ENCODE results near the gene NSMCE1.

NSMCE1 gene

DNA sequence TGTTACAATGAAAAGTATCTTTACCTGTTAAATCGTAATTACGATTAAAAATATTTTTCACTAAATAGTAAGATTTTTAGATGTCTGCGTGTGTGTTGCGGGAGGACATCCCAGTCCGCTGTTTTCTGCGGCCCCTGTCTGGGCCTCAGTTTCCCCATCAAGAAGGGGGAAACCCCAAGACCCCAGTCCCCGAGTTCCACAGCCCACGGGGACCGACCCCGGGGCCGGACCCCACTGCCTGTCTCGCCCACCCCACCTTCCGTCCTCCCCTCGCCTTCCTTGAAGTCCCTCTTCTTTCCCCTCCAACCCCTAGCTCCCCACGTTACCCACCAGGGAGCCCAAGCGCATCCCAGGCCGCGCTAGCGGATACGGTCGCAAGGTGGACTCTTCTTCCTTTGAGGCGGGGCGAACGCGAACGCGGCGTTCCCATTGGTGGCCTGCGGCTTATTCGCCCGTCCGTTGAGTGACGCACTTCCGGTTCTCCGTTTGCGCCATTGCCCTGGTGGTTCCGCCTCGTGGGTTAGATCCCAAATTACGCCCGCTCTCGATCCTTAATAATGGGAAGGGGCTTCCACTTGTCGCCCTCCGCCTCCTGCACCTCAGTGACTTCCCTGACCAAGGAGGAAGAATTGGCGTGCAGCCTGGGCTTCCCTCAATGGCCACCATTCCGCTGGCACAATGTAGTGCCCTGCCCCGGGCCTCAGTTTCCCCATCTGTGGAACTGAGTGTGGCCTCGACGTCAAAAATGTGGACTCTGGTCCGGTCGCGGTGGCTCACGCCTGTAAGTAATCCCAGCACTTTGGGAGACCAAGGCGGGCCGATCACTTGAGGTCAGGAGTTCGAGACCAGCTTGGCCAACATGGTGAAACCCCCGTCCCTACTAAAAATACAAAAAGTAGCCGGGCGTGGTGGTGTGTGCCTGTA, at the start of gene NSMCE1:
TSS of gene NSMCE1 (minus strand) at position 397 of the 924 bp plus-strand sequence. CDS start 11,202 bp downstream, outside the sequence.
- H3K27ac ChIP-seq: peak within 1 kb of the TSS; percentile 80

DNA sequence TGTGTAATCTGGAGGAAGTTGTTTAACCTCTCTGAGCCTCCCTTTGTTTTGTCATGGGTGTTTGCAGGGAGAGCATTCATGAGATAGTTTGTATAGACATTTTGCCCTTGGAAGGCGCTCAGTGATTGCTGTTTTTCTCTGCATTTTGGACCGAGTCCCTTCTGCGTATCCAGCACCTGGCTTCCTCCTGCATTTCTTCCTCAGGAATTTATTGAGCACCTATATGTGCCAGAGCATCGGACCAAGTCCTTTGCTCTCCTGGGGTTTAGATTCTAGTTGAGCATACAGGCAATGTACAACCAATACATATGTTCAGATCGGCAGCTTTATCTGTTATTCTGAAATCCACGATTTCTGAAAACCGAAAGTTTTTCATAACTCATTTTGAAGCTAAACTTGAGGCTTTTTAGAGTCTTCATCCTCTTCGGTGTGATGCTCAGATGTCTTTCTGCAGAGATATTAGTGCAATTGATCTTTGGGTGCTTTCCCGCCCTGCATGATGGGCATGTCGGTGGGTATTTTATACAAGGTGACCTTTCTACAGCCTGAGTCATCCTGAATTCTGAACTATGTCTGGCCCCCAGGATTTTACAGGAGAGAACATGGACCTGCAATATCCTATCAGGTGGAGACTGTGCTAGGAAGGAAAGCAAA, 49.3 kb upstream of the NSMCE1 start:
- peak overlapping the region; percentile 28; the same call in 1 of the 2 replicates for H3K27ac ChIP-seq
- no peaks in the 10 kb centered on the region for H3K36me3 ChIP-seq
- peaks cover 49% of the 10 kb centered on the region for H3K4me1 ChIP-seq
- no peak overlapping the region for H3K4me3 ChIP-seq
- peak overlapping the region; percentile 60 for H3K4me2 ChIP-seq
- peaks cover 6% of the 10 kb centered on the region; the same call in 1 of the 2 replicates for H3K27me3 ChIP-seq
- no peaks in the 10 kb centered on the region for H3K9me3 ChIP-seq
- TF ChIP-seq Cebpa-rat (IDR thresholded peaks at IDR 0.05): no peak
- no peak overlapping the region for H3K9ac ChIP-seq
- peaks cover 39% of the 10 kb centered on the region for H4K20me1 ChIP-seq

More for the DNA sequence above, at the start of gene NSMCE1:
- Histone ChIP-seq H3K4me3 (peak within 1 kb of the TSS; percentile 74), H4K20me1 (no peaks in the 10 kb centered on the region), H3K4me2 (peak within 1 kb of the TSS; percentile 76), H3K9ac (peak within 1 kb of the TSS; percentile 75), H3K4me1 (peaks cover 27% of the 10 kb centered on the region), H3K27me3 (no peaks in the 10 kb centered on the region), H3K9me3 (no peaks in the 10 kb centered on the region), H3K36me3 (no peaks in the 10 kb centered on the region; the same call in 1 of the 2 replicates)
- no peak for TF ChIP-seq Cebpa-rat (IDR thresholded peaks at IDR 0.05)

- Histone ChIP-seq H3K36me3 (no peaks in the 10 kb centered on the region), H3K27me3 (peaks cover 6% of the 10 kb centered on the region; the same call in 1 of the 2 replicates), H3K4me2 (no peak overlapping the region), H3K4me1 (peaks cover 49% of the 10 kb centered on the region), H3K4me3 (no peak overlapping the region), H3K9ac (no peak overlapping the region; the same call in 1 of the 2 replicates), H4K20me1 (peaks cover 39% of the 10 kb centered on the region), H3K27ac (no peak overlapping the region), H3K9me3 (no peaks in the 10 kb centered on the region)
- no peak for TF ChIP-seq Cebpa-rat (IDR thresholded peaks at IDR 0.05)
Measured at GRCh38 chr16:27317320-27317719, 48.7 kb upstream of the NSMCE1 start.

DNA sequence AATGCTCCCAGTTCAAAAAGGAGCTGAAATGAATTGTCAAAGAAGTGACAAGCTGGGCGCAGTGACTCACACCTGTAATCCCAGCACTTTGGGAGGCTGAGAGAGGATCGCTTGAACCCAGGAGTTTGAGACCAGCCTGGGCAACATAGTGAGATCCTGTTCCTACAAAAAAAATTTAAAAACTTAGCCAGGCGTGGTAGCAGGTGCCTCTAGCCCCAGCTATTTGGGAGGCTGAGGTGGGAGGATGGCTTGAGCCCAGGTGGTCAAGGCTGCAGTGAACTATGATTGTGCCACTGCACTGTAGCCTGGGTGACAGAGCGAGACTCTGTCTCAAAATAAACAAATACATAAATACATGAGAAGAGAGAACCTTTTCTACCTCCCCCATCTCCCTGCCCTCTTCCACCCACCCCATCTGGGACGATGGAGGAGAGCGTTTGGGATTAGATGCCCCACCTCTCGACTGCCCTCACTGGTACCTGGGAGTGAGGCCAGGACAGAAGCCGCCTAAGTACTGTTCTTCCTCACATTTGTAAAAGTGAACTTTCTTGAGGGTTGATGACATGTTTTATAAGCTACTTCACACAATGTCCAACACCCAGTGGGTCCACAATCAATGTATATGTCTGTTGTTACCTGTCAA, 47.6 kb upstream of the NSMCE1 start:
- no peak for TF ChIP-seq Cebpa-rat (IDR thresholded peaks at IDR 0.05)
- H4K20me1 ChIP-seq: peaks cover 39% of the 10 kb centered on the region
- H3K27ac ChIP-seq: no peak overlapping the region
- no peaks in the 10 kb centered on the region for H3K36me3 ChIP-seq
- no peaks in the 10 kb centered on the region for H3K9me3 ChIP-seq
- peak overlapping the region; percentile 99; the same call in 1 of the 2 replicates for H3K4me2 ChIP-seq
- H3K4me3 ChIP-seq: no peak overlapping the region
- peaks cover 49% of the 10 kb centered on the region for H3K4me1 ChIP-seq
- no peak overlapping the region for H3K9ac ChIP-seq
- H3K27me3 ChIP-seq: peaks cover 6% of the 10 kb centered on the region; the same call in 1 of the 2 replicates

- no peaks in the 10 kb centered on the region for H3K9me3 ChIP-seq
- H3K27me3 ChIP-seq: peaks cover 6% of the 10 kb centered on the region; the same call in 1 of the 2 replicates
- H3K4me2 ChIP-seq: peak overlapping the region; percentile 99
- no peaks in the 10 kb centered on the region for H3K36me3 ChIP-seq
- H3K4me3 ChIP-seq: no peak overlapping the region
- H3K4me1 ChIP-seq: peaks cover 49% of the 10 kb centered on the region
- no peak overlapping the region for H3K27ac ChIP-seq
- no peak overlapping the region for H3K9ac ChIP-seq
- H4K20me1 ChIP-seq: peaks cover 39% of the 10 kb centered on the region
- TF ChIP-seq Cebpa-rat (IDR thresholded peaks at IDR 0.05): no peak
Measured at GRCh38 chr16:27315333-27316037, 46.9 kb upstream of the NSMCE1 start.

- Histone ChIP-seq H3K4me3 (no peak overlapping the region), H3K4me1 (peaks cover 49% of the 10 kb centered on the region), H3K27ac (no peak overlapping the region), H3K36me3 (no peaks in the 10 kb centered on the region), H3K9ac (no peak overlapping the region), H4K20me1 (peaks cover 39% of the 10 kb centered on the region), H3K4me2 (peak overlapping the region; percentile 99), H3K9me3 (no peaks in the 10 kb centered on the region), H3K27me3 (peaks cover 6% of the 10 kb centered on the region; the same call in 1 of the 2 replicates)
- TF ChIP-seq Cebpa-rat (IDR thresholded peaks at IDR 0.05): no peak
Measured at GRCh38 chr16:27314986-27315332, 46.4 kb upstream of the NSMCE1 start.

DNA sequence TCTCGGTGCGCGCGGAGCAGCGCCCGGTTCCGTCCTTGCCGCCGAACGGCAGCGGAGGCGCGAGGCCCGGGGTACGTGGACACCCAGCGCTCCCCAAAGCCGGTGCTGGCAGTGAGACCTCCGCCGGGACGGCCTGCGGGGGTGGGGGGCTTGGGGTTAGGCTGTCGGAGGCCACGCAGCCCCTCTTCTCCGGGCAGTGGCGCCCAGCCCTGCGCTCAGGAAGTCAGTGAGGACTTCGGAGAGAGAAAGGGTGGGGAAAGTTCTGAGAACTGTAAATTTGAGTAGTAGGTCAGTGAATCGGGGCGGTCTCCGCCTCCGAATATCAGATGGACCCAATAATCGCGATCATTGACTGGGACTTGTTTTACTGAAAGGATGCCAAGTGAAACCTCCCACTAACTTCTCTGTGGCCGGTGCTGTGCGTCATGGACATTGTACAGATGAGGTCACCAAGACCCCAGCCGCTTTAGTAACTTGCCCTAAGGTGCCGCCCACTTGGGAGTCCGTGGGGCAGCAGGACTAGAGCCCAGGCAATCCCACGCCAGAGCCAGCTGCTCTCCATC, 45.7 kb upstream of the NSMCE1 start:
- H3K27me3 ChIP-seq: peaks cover 6% of the 10 kb centered on the region; the same call in 1 of the 2 replicates
- H3K4me1 ChIP-seq: peaks cover 49% of the 10 kb centered on the region
- H3K27ac ChIP-seq: peak overlapping the region; percentile 83
- no peaks in the 10 kb centered on the region for H3K9me3 ChIP-seq
- peaks cover 39% of the 10 kb centered on the region for H4K20me1 ChIP-seq
- H3K4me2 ChIP-seq: peak overlapping the region; percentile 99
- H3K9ac ChIP-seq: peak overlapping the region; percentile 86
- TF ChIP-seq Cebpa-rat (IDR thresholded peaks at IDR 0.05): no peak
- H3K36me3 ChIP-seq: no peaks in the 10 kb centered on the region
- H3K4me3 ChIP-seq: peak overlapping the region; percentile 95

DNA sequence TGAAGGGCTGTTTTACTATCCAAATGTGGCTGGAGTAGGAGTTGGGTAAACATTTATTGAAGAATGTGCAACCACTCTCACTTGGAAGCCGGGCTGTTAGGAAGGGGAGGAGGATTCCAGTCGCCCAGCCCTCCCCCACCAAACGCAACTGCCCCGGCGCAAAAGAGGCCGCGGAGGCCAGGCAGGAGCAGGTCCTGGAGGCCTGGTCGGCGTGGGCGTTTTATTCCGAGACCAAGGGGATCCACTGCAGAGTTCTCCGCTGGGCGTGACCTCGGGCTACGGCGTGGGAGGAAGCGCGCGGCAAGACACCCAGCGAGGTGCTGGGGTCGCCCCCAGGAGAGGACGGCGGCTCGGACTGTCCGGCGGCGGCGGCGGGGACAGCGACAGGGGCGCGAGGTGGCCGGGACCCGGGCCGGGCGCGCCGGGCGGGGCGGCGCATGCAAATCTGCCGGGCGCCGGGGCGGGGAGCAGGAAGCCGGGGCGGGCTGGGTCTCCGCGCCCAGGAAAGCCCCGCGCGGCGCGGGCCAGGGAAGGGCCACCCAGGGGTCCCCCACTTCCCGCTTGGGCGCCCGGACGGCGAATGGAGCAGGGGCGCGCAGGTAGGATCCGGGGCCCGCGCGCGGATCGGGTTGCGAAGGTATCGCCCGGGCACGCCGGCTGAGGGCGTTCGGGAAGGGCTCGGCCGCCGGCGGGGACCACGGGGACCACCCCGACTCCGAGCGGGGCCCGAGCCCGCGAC, 45.0 kb upstream of the NSMCE1 start, which contains the start of gene IL4R:
TSS of gene IL4R (plus strand) at position 553 of the 739 bp plus-strand sequence. CDS start 26,230 bp downstream, outside the sequence.
- no peaks in the 10 kb centered on the region for H3K36me3 ChIP-seq
- peak within 1 kb of the TSS; percentile 95 for H3K4me3 ChIP-seq
- no peak for TF ChIP-seq Cebpa-rat (IDR thresholded peaks at IDR 0.05)
- H3K9ac ChIP-seq: peak within 1 kb of the TSS; percentile 86
- peaks cover 39% of the 10 kb centered on the region for H4K20me1 ChIP-seq
- peak within 1 kb of the TSS; percentile 99 for H3K4me2 ChIP-seq
- H3K9me3 ChIP-seq: no peaks in the 10 kb centered on the region
- peak within 1 kb of the TSS; percentile 83 for H3K27ac ChIP-seq
- peaks cover 42% of the 10 kb centered on the region for H3K4me1 ChIP-seq
- peaks cover 6% of the 10 kb centered on the region; the same call in 1 of the 2 replicates for H3K27me3 ChIP-seq

Measured in BLaER1 (cell line).